WTC11 (cell line): ENCODE results near the gene RAB11B. TPM values are rescaled to one million over a fixed set of nuclear protein-coding genes. Genes with fewer than 3 reads are reported as not detected.

Experiments used
- ATAC-seq: fragments of 200-7000 bp; cut with Tn5 transposase; 2 replicates; pipeline ENCODE4 v1.10.0; 2021; ENCODE audit warnings: mild to moderate bottlenecking, moderate library complexity
- CTCF ChIA-PET: fragments of 300-600 bp; sonication (Branson Sonifier 250); formaldehyde crosslinking; loops from one replicate; lab custom pipeline; 2021; ENCODE audit warnings: antibody characterized with exemption; lab: Charles Lee
- POLR2A ChIA-PET: fragments of 350-600 bp; sonication (Branson Sonifier 250); formaldehyde crosslinking; loops from one replicate; lab custom pipeline; 2021; ENCODE audit warnings: antibody characterized with exemption; lab: Charles Lee
- DNase-seq: peaks from one replicate; pipeline ENCODE4 v3.0.0; 2021; ENCODE audit warnings: low spot score
- H3K27ac Mint-ChIP-seq: 2 replicates; pipeline ENCODE4 v1.8.0; 2021; ENCODE audit warnings: mixed read lengths
- H3K27me3 Mint-ChIP-seq: 2 replicates; pipeline ENCODE4 v1.8.0; 2021; ENCODE audit warnings: low read depth, mild to moderate bottlenecking, moderate library complexity, mixed read lengths
- H3K36me3 Mint-ChIP-seq: 2 replicates; pipeline ENCODE4 v1.8.0; 2021; ENCODE audit warnings: mixed read lengths
- H3K4me1 Mint-ChIP-seq: 2 replicates; pipeline ENCODE4 v1.8.0; 2022; ENCODE audit warnings: mixed read lengths
- H3K4me3 Mint-ChIP-seq: 2 replicates; pipeline ENCODE4 v1.8.0; 2021; ENCODE audit warnings: mild to moderate bottlenecking, moderate library complexity, mixed read lengths
- H3K9me3 Mint-ChIP-seq: 2 replicates; pipeline ENCODE4 v1.8.0; 2021; ENCODE audit warnings: mixed read lengths
- ATF1 ChIP-seq: sonication (generic); formaldehyde crosslinking; IDR thresholded peaks from 2 replicates; pipeline ENCODE4 v1.8.1; 2023; ENCODE audit warnings: mild to moderate bottlenecking, moderate library complexity, missing genetic modification reagents
- EMX1 ChIP-seq: fragments of 250-450 bp; sonication (Bioruptor Pico); IDR thresholded peaks from 2 replicates; pipeline ENCODE4 v1.8.0; 2021; ENCODE audit warnings: mild to moderate bottlenecking
- ETV6 ChIP-seq: sonication (generic); formaldehyde crosslinking; IDR thresholded peaks from 2 replicates; pipeline ENCODE4 v1.8.1; 2022; ENCODE audit warnings: mild to moderate bottlenecking, missing genetic modification reagents
- GRHL2 ChIP-seq: fragments of 250-450 bp; sonication (Bioruptor Pico); IDR thresholded peaks from 2 replicates; pipeline ENCODE4 v1.8.0; 2022; ENCODE audit warnings: mild to moderate bottlenecking, moderate library complexity; ENCODE audit not compliant: insufficient replicate concordance, severe bottlenecking
- KAT7 ChIP-seq: sonication (generic); formaldehyde crosslinking; IDR thresholded peaks from 2 replicates; pipeline ENCODE4 v1.8.1; 2023; ENCODE audit warnings: missing genetic modification reagents, mild to moderate bottlenecking, borderline replicate concordance
- NFYB ChIP-seq: sonication (generic); formaldehyde crosslinking; conservative IDR thresholded peaks from 2 replicates; pipeline ENCODE4 v1.8.0; 2022; ENCODE audit warnings: low read depth, missing genetic modification reagents
- NR1H2 ChIP-seq: sonication (generic); formaldehyde crosslinking; IDR thresholded peaks from 2 replicates; pipeline ENCODE4 v1.9.0; 2021; ENCODE audit warnings: mild to moderate bottlenecking, moderate library complexity, missing genetic modification reagents
- NR3C1 ChIP-seq: sonication (generic); formaldehyde crosslinking; conservative IDR thresholded peaks from 2 replicates; pipeline ENCODE4 v1.8.1; 2023; ENCODE audit warnings: low read depth, mild to moderate bottlenecking, missing genetic modification reagents
- RORB ChIP-seq: fragments of 250-450 bp; sonication (Bioruptor Pico); IDR thresholded peaks from 2 replicates; pipeline ENCODE4 v1.9.0; 2021; ENCODE audit warnings: mild to moderate bottlenecking
- SMAD3 ChIP-seq: sonication (generic); formaldehyde crosslinking; IDR thresholded peaks from 2 replicates; pipeline ENCODE4 v1.8.0; 2022; ENCODE audit warnings: missing genetic modification reagents, mild to moderate bottlenecking, borderline replicate concordance
- TCF7 ChIP-seq: sonication (generic); formaldehyde crosslinking; IDR thresholded peaks from 2 replicates; pipeline ENCODE4 v1.8.0; 2022; ENCODE audit warnings: mild to moderate bottlenecking, low read depth, missing genetic modification reagents, moderate library complexity
- ZNF317 ChIP-seq: sonication (generic); formaldehyde crosslinking; IDR thresholded peaks from 2 replicates; pipeline ENCODE4 v1.8.1; 2023; ENCODE audit warnings: low read depth, mild to moderate bottlenecking, moderate library complexity, missing genetic modification reagents, borderline replicate concordance
- ZNF671 ChIP-seq: fragments of 250-450 bp; sonication (Bioruptor Pico); IDR thresholded peaks from 2 replicates; pipeline ENCODE4 v1.8.0; 2021; ENCODE audit warnings: mild to moderate bottlenecking
- total RNA-seq: library from RNA; stranded (reverse); gene quantifications from 3 replicates; pipeline ENCODE4 v1.2.3, GENCODE V29; 2021
- TF ChIP-seq, protein P1 (sequence below): sonication (generic); formaldehyde crosslinking; IDR thresholded peaks from 2 replicates; pipeline ENCODE4 v1.8.0; 2022; ENCODE audit warnings: mild to moderate bottlenecking, missing genetic modification reagents
- TF ChIP-seq, protein P2 (sequence below): sonication (generic); formaldehyde crosslinking; IDR thresholded peaks from 2 replicates; pipeline ENCODE4 v1.8.0; 2022; ENCODE audit warnings: mild to moderate bottlenecking, missing genetic modification reagents
- TF ChIP-seq, protein P3 (sequence below): fragments of 200-600 bp; IDR thresholded peaks from 2 replicates; pipeline ENCODE4 v1.8.0; 2022; ENCODE audit warnings: antibody characterized with exemption
- TF ChIP-seq, protein P4 (sequence below): sonication (generic); formaldehyde crosslinking; IDR thresholded peaks from 2 replicates; pipeline ENCODE4 v1.8.1; 2023; ENCODE audit warnings: mild to moderate bottlenecking, missing genetic modification reagents, moderate library complexity
- TF ChIP-seq, protein P5 (sequence below): fragments of 250-450 bp; sonication (Bioruptor Pico); IDR thresholded peaks from 2 replicates; pipeline ENCODE4 v1.8.0; 2021; ENCODE audit warnings: mild to moderate bottlenecking
- TF ChIP-seq, protein P6 (sequence below): sonication (generic); formaldehyde crosslinking; IDR thresholded peaks from 2 replicates; pipeline ENCODE4 v1.8.0; 2023; ENCODE audit warnings: missing genetic modification reagents

The RAB11B gene
- total RNA-seq, 1 experiment from 2014 or later: 108 TPM

DNA sequence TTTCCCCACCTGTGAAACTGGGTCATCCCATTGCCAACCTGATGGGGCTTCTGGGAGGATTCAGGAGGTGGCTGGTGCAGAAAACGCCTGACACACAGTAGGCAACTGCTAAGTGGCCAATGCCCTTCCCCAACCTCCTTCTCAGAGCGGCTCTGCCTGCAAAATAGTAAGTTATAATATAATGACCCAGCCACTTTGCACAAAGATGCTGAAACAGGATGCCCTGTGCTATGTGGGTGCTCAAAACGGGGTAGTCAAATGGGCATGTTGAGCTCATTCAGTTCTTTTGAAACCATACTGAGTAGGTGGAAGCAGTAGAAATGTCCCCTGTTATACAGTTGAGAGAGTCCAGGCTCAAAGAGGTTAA, 23.5 kb downstream of the RAB11B start (continued):
- TF ChIP-seq, protein P1, sequence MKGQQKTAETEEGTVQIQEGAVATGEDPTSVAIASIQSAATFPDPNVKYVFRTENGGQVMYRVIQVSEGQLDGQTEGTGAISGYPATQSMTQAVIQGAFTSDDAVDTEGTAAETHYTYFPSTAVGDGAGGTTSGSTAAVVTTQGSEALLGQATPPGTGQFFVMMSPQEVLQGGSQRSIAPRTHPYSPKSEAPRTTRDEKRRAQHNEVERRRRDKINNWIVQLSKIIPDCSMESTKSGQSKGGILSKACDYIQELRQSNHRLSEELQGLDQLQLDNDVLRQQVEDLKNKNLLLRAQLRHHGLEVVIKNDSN (CRISPR knock-in tag): no peak

DNA sequence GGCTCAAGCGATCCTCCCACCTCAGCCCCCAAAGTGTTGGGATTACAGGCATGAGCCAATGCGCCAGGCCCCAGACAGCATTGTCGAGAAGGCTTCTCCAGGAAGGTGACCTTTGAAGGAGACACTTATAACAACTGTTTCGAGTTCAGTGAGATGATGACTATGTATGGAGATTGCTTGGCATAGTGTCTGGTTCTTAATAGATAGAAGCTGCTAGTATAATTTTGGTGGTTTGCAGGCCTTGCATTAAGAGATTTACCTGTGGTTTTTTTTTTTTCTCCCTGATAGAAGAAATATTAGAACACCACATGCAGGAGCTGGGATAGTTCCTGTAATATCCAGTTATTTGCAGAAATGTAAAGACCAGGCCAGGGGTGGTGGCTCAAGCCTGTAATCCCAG, 26.6 kb downstream of the RAB11B start:
- CTCF ChIA-PET: interaction anchor here (0.7 to 1.0 kb wide), 2 partner anchors 26 to 164 kb away, joined by 3 to 4 read pairs; no protein-coding TSS in a partner anchor
- POLR2A ChIA-PET: no interaction called here
- Mint-ChIP-seq H3K36me3 (no peaks in the 10 kb centered on the region), H3K9me3 (no peaks in the 10 kb centered on the region), H3K4me1 (peaks cover 9% of the 10 kb centered on the region), H3K27ac (no peak overlapping the region), H3K4me3 (no peak overlapping the region), H3K27me3 (no peaks in the 10 kb centered on the region)
- DNase-seq (no peak), ATAC-seq (no peak)
- TF ChIP-seq EMX1 (CRISPR knock-in tag): no peak
- TF ChIP-seq KAT7: no peak
- no peak for TF ChIP-seq NR3C1 (CRISPR knock-in tag)
- TF ChIP-seq ZNF317 (CRISPR knock-in tag): no peak
- TF ChIP-seq GRHL2 (CRISPR knock-in tag): no peak
- TF ChIP-seq ZNF671 (CRISPR knock-in tag): no peak
- TF ChIP-seq NR1H2 (CRISPR knock-in tag): no peak
- TF ChIP-seq RORB: no peak
- TF ChIP-seq, protein P2, sequence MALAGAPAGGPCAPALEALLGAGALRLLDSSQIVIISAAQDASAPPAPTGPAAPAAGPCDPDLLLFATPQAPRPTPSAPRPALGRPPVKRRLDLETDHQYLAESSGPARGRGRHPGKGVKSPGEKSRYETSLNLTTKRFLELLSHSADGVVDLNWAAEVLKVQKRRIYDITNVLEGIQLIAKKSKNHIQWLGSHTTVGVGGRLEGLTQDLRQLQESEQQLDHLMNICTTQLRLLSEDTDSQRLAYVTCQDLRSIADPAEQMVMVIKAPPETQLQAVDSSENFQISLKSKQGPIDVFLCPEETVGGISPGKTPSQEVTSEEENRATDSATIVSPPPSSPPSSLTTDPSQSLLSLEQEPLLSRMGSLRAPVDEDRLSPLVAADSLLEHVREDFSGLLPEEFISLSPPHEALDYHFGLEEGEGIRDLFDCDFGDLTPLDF: no peak
- TF ChIP-seq TCF7 (CRISPR knock-in tag): no peak
- no peak for TF ChIP-seq SMAD3 (CRISPR knock-in tag)
- TF ChIP-seq ETV6 (CRISPR knock-in tag): no peak
- TF ChIP-seq, protein P3, sequence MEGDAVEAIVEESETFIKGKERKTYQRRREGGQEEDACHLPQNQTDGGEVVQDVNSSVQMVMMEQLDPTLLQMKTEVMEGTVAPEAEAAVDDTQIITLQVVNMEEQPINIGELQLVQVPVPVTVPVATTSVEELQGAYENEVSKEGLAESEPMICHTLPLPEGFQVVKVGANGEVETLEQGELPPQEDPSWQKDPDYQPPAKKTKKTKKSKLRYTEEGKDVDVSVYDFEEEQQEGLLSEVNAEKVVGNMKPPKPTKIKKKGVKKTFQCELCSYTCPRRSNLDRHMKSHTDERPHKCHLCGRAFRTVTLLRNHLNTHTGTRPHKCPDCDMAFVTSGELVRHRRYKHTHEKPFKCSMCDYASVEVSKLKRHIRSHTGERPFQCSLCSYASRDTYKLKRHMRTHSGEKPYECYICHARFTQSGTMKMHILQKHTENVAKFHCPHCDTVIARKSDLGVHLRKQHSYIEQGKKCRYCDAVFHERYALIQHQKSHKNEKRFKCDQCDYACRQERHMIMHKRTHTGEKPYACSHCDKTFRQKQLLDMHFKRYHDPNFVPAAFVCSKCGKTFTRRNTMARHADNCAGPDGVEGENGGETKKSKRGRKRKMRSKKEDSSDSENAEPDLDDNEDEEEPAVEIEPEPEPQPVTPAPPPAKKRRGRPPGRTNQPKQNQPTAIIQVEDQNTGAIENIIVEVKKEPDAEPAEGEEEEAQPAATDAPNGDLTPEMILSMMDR: no peak
- TF ChIP-seq, protein P4, sequence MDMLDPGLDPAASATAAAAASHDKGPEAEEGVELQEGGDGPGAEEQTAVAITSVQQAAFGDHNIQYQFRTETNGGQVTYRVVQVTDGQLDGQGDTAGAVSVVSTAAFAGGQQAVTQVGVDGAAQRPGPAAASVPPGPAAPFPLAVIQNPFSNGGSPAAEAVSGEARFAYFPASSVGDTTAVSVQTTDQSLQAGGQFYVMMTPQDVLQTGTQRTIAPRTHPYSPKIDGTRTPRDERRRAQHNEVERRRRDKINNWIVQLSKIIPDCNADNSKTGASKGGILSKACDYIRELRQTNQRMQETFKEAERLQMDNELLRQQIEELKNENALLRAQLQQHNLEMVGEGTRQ (CRISPR knock-in tag): no peak
- TF ChIP-seq, protein P5, sequence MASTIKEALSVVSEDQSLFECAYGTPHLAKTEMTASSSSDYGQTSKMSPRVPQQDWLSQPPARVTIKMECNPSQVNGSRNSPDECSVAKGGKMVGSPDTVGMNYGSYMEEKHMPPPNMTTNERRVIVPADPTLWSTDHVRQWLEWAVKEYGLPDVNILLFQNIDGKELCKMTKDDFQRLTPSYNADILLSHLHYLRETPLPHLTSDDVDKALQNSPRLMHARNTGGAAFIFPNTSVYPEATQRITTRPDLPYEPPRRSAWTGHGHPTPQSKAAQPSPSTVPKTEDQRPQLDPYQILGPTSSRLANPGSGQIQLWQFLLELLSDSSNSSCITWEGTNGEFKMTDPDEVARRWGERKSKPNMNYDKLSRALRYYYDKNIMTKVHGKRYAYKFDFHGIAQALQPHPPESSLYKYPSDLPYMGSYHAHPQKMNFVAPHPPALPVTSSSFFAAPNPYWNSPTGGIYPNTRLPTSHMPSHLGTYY (CRISPR knock-in tag): no peak
- TF ChIP-seq ATF1 (CRISPR knock-in tag): no peak
- no peak for TF ChIP-seq NFYB (CRISPR knock-in tag)
- TF ChIP-seq, protein P6, sequence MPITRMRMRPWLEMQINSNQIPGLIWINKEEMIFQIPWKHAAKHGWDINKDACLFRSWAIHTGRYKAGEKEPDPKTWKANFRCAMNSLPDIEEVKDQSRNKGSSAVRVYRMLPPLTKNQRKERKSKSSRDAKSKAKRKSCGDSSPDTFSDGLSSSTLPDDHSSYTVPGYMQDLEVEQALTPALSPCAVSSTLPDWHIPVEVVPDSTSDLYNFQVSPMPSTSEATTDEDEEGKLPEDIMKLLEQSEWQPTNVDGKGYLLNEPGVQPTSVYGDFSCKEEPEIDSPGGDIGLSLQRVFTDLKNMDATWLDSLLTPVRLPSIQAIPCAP (CRISPR knock-in tag): no peak
